Endothelial cell (in vitro differentiated cells): ENCODE measurements around the gene SECISBP2. TPM values are rescaled to one million over a fixed set of nuclear protein-coding genes. Genes with fewer than 3 reads are reported as not detected.

ENCODE experiments used
- microRNA-seq: library from miRNA; unstranded; fragments of <30 nt; microRNA quantifications from one replicate; pipeline ENCODE4, GENCODE V29; 2020; ENCODE audit not compliant: unreplicated experiment
- total RNA-seq: library from RNA; stranded (reverse); fragmentation: NEBNext Ultra II Directional; extraction: Animal tissue kit (Norgen Biotek cat#: 25700); gene quantifications from one replicate; pipeline ENCODE4 v1.2.1, GENCODE V29; 2021; ENCODE audit not compliant: unreplicated experiment

SECISBP2 gene
- total RNA-seq, 1 donor from 2014 or later: 41.3 TPM

Small RNA genes within 50 kb of the gene (microRNA-seq; reads per million reads assigned to microRNA genes)
- 0.21 reads per million for gene MIR3153

Other genes with a start within 250 kb of the SECISBP2 start
- gene SHC3, start 139.7 kb upstream of the SECISBP2 start, total RNA-seq: 6.5 TPM
- 49.2 TPM for gene CKS2, start 7.3 kb upstream of the SECISBP2 start, total RNA-seq
- gene SEMA4D, start 179.6 kb downstream of the SECISBP2 start, total RNA-seq: 14.8 TPM